Measurements from ENCODE around the gene PRKAG1.

PRKAG1 gene

DNA sequence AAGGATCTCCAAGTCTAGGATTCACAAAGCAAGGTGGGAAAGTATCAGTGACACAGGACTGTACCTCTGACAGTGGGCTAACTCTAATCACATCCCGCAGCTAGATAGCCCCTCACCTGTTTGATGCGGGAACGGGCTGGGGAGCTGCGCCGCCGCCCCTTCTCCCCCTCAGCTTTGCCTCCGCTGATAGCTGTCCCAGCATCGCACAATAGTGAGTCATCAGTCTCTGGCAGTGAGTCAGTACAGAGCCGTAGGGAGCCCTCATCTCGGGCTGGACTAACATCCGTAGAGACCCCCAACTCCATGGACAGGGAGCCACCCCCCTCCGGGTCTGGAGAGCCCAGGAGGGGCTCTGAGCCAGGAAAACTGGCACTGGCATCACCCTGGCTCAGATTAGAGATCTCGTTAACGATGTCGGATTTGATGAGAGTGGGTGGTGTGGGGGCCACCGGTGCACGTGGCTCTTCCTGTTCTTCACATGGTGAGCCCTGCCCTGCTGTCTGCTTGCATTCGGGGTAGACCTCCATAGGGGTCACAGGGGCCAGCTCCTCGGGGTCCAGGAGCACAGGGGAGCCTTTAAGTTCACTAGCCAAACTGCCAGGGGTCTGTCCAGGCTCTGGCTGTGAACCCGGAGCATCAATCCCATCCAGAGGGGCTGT, 31.1 kb upstream of the PRKAG1 start:
- DNase-seq: no peak

GRCh38 chr12:49048953-49049352, 30.4 kb upstream of the PRKAG1 start:
- DNase-seq: no peak

GRCh38 chr12:49046129-49046895, 27.7 kb upstream of the PRKAG1 start:
- no peak for DNase-seq

- DNase-seq: no peak
These were observed 26.1 kb upstream of the PRKAG1 start for GRCh38 chr12:49044660-49045059.

GRCh38 chr12:49043856-49044258, 25.3 kb upstream of the PRKAG1 start:
- DNase-seq: peak; percentile 29 to 54

GRCh38 chr12:49043241-49043640, 24.7 kb upstream of the PRKAG1 start:
- no peak for DNase-seq

- no peak for DNase-seq
These were observed 23.4 kb upstream of the PRKAG1 start for GRCh38 chr12:49041881-49042484.

- no peak for DNase-seq
These were observed 22.7 kb upstream of the PRKAG1 start for GRCh38 chr12:49041036-49041880.

- no peak for DNase-seq
These were observed 21.8 kb upstream of the PRKAG1 start for GRCh38 chr12:49040364-49040855.

DNA sequence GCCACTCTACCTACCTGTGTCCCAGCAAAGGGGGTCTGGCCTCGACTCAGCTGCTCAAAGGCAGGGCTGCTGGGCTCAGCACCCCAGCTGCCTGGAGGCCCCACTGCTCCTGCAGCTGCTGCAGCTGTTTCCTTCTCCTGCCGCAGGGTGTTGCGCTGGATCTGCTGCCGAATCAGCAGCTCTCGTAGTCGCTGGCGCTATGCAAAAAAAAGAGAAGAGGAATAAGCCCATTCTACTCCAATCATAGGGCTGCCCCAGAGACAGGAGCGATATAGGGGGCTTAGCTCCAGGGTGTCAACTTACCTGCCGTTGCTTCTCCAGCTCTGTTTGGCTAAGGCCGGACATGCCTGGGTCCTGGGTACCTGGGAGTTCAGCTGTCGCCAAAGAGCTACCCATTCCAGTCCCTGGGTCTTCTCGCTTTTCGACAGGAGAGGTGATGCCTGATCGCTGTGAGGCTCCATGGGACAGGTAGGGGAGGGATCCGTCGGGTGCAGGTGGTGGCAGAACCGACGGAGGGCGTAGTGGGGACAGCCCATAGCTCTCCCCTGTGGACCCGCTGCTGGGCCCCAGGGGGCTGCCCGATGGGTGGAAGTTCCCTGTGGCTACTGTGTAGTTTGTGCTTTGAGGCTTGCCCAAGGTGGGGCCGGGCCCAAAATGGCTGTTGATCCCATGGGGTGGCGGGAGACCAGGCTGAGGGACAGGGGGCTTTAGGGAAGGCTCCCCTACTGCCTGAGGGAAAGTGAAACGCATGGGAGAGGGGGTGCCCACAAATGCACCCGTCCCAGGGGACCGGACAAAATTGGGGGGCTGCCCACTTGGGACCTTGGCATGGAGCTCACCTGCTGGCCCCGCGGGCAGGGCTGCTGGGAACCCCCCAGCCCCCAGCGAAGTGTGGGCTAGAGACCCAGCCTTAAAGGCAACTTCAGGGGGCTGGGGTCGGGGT, 21.1 kb upstream of the PRKAG1 start:
- DNase-seq: no peak

GRCh38 chr12:49038291-49038955, 19.8 kb upstream of the PRKAG1 start:
- DNase-seq: no peak

DNA sequence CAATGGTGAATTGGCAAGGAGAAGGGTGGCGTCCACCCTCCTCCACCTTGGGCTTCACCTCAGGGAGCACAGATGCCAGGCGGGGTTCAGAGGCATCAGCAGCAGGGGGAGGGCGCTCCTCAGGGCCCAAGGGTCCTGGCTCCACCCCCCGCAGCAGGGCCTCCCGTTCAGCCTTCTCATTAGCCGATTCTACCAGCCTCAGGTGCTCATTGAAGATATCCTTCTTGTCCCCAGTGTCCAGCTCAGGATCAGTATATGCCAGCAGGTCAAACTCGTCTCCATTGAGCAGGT, 19.3 kb upstream of the PRKAG1 start:
- DNase-seq: no peak

- no peak for DNase-seq
These were observed 18.8 kb upstream of the PRKAG1 start for GRCh38 chr12:49037111-49037946.

DNA sequence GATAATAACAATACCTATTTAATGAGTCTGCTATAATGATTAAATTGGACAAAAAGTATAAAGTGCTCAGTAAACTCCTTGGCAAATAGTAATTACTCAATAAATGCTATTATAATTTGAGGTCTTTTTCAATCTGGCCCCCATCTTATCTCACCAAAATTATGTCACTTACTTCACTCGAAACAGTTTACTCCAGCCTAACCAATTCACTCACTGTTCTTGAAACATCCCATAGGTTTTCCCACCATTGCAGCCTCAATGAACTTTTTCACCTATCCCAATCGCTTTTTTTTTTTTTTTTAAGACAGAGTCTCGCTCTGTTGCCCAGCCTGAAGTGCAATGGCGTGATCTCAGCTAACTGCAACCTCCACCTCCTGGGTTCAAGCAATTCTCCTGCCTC, 17.5 kb upstream of the PRKAG1 start:
- DNase-seq: no peak

- DNase-seq: no peak
These were observed 15.7 kb upstream of the PRKAG1 start for GRCh38 chr12:49034286-49034622.

DNA sequence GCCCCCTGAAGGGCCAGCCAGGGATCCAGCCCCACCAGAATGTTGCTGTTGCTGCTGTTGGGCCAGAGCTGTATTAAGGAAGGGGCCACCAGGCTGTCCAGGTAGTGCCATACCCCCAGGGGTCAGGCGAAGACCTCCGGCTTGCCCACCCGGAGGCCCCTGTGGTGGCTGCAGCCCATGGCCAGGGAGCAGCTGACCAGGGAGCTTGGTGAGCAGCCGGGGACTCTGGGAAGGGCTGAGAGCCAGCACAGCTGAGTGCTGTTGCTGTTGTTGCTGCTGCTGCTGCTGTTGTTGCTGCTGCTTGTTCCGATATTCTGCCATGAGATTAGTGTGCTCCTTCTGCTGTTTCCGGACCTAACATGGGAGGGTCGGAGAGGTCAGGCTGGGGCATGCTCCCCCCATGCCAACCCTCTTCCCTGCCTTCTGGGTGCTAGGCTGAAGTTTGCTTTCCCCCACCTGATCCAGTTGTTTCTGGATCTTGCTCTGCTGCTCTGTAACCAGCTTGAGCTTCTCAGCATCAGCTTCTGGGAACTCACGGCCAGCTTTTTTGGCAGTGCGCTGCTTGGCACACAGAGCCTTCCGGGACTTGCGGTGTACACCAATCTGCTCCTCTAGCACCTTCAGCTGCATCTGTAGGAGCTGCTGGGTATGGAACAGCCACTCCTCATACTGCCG, 15.2 kb upstream of the PRKAG1 start:
- DNase-seq: no peak

DNA sequence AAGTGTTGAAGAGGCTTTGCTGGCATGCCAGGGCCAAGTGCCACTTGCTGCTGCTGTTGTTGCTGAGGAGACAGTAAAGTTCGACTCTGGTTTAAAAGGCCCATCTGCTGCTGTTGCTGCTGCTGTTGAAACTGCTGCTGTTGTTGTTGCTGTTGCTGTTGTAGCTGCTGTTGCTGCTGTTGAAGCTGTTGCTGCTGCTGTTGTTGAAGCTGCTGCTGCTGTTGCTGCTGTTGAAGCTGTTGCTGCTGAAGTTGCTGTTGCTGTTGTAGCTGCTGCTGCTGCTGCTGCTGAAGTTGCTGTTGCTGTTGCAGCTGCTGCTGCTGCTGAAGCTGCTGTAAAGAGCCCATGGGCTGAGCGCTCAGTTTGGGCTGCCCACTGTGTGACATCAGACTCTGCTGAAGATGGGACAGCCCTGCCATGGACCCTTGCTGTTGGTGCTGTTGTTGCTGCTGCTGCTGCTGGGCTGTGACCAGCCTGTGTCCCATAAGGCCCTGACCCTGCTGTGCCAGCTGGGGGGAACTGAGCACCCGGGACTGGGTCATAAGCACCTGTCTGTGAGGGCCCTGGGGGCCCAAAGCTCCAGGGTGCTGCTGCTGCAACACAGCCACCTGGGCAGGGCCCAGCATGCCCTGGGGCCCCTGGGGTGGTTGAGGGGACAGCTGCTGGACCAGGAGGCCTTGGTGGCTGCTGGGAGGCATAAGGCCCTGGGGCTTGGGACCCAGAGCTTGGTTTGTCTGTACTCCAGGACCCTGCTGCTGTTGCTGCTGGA, 14.3 kb upstream of the PRKAG1 start:
- no peak for DNase-seq

DNA sequence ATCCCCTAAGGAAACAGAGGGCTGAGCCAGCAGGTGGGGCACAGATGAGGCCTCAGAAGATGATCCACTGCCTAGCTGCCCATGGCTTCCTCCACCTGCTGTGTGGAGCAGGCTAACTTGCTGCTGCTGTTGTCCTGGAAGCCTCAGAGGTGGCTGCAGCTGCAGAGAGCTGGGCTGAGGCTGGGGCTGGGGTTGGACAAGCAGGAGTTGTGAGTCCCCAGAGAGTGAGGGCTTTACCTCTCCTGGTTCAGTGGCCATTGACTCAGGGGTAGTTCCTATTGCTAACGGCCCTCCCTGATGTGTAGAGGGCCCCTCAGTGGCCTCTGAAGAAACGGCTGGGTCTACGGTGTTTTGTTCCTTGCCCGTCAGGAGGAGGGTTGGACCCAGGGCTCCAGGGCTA, 13.7 kb upstream of the PRKAG1 start:
- no peak for DNase-seq

DNA sequence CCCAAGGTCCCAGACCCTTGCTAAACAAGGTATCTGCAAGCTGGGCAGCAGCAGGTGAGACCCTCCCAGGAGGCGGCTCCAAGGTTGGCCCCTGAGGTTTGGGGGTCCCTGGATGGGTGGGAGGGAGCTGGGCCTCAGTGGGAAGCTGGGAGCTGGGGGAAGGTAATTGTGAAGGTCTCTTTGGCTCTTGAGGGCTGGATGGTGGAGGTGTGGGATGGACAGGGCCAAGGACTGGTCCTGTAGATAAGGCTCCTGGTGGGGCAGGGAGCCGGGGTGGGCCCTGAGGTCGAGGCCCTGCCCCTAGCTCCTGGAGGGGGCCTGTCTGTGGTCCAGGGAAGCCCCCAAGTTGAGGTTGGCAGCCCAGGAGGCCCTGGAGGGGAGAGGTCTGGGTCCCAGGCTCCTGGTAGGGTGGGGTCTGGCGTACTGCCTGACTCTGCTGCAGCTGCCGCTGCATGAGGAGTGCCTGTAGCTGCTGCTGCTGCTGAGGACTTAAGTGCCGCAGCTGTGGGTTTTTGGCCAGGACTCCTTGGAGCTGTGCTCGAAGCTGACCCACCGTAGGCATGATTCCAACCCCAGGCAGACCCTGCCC, 13.1 kb upstream of the PRKAG1 start:
- no peak for DNase-seq

All from AML-193 (cell line).